NAMALWA (cell line): ENCODE results near the gene ELP1.

Experiments used
- DNase-seq: peaks from one replicate; pipeline ENCODE4 v3.0.0-alpha.2; 2015; ENCODE audit warnings: low spot score

The ELP1 gene

DNA sequence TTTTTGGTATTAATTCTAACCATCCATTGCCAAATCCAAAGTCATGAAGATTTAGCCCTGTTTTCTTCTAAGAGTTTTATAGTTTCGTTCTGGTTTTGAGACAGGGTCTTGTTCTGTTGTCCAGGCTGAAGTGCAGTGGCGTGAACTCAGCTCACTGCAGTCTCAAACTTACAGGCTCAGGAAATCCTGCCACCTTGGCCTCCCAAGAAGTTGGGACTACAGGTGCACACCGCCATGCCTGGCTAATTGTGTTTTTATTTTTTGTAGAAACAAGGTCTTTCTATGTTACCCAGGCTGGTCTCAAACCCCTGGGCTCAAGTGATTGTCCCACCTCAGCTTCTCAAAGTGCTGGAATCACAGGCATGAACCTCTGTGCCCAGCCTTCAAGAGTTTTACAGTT, 50.8 kb downstream of the ELP1 start:
- DNase-seq, result no peak

DNA sequence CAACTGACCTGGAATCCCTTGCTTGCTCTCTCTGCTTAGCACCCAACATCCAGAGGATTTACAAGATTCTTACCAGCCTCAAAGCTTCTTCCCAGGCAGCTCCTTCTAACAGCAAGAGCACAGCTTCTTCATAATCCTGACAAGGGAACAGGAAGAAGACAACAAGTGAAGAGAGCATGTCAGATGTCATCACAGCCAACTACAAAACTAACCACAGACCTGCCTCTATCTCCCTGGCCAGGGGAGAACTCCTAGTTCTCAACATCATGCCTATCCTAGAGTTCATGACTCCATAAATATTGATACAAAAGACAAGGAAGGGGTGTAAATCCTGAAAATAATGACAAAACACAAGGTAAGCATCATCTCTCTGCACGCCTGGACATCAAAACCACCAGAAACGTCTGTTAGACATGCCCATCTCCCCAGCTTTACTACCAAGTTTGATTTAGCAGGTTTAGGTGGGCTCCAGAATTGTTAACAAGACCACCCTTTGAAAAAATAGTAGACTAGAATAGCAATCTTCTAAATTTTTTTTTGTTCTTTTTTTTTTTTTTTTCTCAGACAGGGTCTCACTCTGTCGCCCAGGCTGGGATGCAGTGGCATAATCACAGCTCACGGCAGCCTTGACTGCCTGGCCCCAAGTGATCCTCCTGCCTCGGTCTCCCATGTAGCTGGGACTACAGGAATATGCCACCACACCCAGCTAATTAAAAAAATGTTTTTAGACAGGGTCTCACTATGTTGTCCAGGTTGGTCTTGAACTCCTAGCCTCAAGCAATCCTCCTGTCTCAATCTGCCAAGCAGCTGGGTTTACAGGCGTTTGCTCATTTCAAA, 51.7 kb downstream of the ELP1 start:
- no peak for DNase-seq

DNA sequence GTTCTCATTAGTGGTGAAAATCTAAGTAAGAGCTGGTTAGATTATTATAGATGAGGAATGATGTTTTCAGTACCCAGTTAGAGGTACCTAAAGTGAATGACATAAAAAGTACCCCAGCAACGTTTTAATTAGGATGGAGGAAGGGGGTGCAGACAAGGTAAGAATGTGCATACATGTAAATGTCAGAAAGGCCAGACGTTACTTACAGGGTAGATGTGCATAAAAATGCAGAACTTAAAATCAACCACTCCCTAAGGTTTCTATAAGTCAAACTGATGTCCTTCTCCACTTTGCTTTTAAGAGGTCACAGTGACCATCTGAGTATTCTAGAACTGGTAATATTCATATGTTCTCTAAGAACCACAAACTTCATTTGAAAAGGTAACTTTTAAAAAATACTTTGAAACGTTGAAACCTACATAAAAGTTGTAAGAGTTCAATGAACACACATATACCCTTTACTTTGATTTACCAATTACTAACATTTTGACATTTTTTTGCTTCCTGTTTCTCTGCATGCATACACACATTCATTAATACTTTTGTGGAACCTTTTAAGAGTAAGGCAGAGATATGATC, 53.1 kb downstream of the ELP1 start:
- no peak for DNase-seq

DNA sequence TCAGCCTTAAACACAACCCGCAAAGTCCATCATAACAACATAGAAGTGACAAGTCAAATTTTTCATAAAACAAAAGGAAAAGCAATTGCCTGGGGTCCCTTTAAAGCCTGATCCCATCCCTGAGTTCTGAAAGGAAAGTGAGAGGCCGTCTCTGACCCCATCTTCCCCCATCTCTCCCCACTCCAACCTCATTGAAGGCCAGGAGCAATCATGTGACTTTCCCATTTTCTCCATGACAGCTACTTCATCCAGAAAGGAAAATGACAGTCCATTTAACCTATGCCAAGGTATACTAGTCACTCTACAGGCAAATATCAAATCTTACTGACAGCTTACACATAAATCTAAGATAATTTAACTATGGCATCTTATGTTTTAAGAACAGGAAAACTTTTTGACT, 56.4 kb downstream of the ELP1 start:
- DNase-seq, result no peak

DNA sequence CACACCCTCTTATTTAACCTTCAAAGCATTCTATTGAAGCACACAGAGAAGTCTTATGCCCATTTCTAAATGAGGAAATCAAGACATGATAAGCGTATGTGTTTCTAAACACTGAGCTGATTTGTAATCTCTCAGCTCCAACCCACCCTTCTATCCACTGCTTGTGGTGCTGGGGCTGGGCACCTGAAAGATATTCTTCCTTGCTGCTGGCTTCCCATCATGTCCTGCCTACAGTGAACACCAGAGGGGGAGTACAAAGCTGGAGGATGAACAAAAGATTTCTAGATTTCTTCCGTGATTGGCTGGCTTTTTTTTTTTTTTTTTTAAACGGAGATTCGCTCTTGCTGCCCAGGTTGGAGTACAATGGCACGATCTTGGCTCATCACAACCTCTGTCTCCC, 57.5 kb downstream of the ELP1 start:
- no peak for DNase-seq

DNA sequence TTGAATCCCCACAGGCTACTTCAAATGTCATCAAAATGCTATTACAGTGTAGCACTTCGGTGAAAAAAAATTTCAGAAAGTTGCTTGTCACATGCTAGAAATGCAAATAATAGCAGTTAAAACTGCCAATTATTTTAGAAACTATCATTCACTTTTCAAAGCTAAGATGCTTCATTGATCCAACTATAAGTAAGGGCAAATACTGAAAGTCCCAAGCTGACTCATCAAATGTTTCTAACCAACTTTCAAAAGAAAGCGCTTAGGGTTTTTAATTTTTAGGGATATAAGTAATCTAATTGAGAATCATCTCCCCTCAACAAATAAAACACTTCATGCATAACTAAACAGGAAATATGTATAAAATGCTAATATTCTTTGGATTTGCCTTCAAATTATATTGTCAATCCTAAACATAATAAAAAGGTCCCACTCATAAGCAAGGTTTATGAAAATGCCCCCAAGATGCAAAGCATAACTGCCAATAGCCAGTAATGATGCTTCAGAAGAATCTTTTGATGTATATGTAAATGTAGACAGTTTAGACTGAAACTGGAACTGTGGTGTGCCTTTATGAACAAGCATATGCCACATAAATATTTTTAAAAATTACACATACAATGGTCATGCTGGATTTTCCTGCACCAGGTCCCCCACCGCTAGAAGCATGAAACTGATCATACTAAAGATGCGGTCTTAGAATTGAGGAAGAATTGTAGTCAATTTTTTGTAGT, 59.7 kb downstream of the ELP1 start:
- no peak for DNase-seq

DNA sequence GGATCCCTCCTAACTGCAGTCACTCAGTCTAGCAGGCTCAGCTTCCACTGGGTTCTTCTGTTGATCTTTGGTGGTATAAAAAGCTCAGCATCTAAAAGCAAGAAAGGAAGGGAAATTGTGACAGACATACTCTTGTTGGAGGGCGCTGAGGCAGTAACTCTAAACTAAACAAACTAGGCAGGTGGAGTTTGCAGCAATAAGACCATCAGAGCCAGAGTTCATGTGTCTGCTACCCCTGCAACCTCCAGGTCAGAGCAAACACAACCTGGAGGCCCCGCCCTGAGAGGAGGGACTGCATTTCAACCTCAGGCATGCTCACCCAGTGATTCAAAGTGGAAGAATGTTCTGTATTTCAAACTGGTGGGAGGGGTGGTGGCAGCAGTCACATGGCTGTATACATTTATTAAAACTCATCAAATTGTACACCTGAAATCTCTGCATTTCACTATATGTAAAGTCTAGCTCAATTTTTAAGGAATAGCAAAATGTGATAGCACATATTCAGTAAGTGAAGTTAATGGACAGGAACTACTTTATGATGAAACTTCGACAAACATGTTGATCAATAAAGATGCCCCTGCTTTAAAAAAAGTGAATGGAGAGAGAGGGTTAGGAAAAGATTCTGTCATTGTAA, 64.7 kb downstream of the ELP1 start:
- DNase-seq, result no peak

DNA sequence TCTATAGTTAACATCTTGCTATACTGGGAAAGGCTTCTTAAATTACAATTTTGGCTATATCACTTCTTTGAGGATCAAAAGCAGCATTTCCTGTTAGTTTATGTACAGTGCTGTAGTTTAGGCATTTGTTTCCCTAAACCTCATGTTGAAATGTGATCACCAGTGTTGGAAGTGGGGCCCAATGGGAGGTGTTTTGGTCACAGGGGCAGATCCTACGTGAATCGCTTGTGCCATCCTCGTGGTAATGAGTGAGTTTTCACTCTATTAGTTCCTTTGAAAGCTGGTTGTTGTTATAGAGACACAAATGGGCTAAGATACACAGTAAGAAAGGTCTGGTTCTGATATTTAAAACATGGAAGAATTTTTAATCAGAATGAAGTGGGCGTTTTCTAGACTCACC, 66.1 kb downstream of the ELP1 start:
- no peak for DNase-seq

DNA sequence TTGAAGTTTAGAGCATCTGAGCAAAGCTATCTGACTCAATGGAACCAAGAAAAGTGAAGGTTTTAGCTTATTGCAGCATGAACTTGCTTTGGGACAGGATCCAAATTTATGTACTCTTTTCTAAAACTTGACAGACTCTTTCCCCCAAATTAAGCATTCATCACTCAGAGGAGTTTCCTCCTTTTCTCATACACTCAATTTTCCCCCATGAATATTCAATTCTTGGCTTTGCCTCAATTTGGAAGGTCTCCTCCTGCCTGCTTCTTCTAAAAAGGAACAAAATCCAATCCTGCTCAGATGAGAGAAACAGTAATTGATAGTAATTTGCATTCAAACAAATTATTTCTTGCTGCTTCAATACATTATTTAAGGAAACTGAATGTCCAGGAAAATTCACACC, 66.8 kb downstream of the ELP1 start:
- DNase-seq, result no peak

DNA sequence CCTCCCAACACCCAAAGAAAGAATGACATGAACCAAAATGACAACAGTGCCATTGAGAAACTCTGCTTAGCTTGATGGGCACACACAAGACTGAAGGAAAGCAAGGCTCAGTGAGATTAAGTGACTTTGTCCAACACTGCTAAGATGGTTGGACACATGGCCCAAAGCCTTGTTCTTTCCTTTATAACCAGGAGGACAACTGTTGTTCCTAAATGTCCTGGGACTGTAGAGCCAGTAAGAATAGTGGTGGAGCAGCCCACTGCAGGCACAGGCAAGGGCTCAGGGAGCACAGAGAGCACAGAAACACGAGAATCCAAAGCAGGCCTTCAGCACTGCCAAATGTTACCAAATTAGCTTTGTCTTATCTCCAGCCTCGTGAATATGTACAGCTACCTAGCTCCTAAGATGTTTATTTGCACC, 67.9 kb downstream of the ELP1 start:
- DNase-seq, result no peak

DNA sequence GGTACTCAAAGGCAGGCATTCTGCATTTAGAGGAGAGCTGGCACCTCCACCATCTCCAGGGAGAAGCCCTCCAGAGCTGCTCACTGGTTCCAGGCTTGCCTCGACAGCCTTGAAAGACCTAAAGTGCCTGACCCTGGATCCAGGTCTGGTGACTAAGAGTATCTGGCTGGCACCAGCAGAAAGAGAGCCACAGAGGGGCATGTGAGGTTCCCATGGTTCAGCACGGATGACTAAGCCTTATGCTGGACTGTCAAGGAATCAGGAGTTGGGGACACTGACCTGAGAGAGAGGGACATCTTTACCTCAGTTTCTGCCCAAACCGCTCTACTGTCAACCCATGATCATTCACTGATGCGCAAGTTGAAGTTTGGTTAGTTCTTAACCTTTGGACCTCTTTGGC, 68.9 kb downstream of the ELP1 start:
- no peak for DNase-seq

DNA sequence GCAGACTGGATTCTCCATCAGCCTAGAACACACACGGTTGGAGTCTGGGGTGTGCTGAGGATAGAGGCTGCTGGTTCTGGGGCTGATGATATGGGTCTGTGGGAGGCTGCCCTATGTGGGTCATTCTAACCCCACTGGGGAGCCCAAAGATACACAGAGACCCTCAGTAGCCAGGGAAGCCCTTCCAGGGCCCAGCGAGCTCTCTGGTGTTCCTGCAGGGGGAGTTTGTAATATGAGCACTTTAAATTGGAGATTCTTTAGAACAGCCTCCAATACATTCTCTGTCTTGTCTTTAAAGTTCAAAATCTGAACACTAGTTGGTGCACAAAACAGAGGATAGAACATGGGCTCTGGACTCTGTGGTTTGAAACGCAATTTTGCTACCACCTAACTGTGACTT, 69.5 kb downstream of the ELP1 start:
- no peak for DNase-seq

DNA sequence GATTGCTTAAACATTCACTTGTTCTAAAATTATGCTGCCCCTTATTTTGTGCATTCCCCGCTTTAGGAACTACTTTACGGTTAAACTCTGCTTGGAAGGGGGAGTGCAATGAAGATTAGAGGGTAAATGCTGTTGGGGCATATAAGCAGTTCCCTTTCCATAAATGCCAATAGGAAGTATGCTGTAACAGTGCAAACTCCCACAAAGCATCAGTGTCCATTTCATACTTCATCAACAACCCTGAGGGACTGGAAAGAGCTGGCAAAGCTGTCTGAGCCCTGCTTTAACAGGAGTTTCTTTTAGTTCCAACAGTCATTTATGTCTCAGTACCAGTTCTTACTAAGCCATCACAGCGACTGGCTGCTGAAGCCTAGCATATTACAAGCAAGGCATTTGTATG, 70.0 kb downstream of the ELP1 start:
- DNase-seq, result no peak

DNA sequence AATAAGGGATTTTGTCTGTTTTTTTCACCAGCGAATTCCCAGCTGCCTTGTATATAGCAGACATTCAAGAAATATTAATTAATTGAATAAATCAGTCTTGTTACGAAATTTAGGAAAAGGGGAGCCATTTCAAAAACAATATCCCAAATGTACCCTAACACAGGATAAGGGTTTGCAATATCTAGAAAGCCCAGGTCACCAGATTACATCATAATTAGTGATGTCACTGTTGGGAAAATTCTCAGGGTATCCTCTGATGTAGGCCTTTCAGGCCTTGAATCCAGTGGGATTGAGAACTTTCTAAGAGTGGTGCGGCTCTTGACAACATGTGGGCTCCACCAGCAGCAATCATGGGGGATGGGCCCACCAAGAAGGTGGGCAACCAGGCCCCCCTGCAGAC, 71.9 kb downstream of the ELP1 start, which contains the start of gene ACTL7A:
ACTL7A (plus strand) TSS at position 270 of the 400 bp plus-strand sequence; CDS start at position 327, 57 bp downstream.
- DNase-seq, result no peak

DNA sequence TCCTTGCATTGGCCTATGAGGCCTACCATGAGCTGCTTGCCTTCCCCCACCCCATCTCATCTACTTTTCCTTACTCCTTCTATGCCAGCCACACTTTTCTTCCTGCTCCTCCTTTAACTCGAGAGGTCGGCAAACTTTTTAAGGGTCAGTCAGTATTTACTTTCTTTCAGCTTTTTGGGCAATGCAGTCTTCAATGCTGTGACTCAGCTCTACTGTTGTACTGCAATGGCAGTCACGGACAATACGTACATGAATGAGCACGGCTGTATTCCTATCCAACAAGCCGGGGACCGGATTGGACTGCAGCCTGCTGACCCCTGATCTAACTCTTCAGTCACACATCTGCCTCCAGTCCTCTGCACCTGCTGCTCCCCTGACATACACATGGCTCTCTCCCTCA, 72.5 kb downstream of the ELP1 start:
- DNase-seq, result no peak

DNA sequence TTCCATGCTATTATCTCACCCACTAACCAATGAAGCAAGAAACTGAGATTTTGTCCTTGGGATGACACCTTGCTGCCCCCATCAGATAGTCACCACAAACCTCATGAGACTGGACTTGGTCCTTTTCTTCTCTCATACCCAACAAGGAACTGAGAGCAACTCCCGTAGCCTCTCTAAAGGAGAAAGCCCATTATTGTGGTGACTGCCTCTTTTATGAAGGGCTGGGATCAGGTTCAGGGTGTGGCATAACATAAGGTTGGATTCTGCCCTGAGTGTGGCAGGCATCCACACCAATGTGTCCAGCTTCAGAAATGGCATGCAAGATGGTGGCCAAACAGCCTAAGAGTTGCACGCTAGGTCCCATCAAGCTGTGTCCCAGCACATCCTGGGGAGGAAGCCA, 73.2 kb downstream of the ELP1 start:
- no peak for DNase-seq

DNA sequence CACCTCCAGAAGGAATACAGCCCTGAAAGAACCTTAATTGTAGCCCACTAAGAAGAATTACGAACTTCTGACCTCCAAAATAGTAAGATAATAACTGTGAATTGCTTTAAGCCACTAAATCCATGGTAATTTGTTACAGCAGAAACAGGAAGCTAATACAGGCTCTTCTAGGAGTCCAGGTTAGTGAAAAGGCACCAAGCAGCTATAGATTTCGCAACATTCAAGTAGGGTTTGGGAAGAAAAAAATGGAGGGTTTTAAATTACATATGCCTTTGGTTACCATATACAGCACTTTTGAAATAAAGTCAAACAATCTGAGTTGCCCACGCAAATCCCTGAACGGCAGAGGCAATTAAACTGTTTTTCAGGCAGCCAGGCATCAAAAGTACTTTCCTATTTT, 73.6 kb downstream of the ELP1 start:
- DNase-seq, result no peak

DNA sequence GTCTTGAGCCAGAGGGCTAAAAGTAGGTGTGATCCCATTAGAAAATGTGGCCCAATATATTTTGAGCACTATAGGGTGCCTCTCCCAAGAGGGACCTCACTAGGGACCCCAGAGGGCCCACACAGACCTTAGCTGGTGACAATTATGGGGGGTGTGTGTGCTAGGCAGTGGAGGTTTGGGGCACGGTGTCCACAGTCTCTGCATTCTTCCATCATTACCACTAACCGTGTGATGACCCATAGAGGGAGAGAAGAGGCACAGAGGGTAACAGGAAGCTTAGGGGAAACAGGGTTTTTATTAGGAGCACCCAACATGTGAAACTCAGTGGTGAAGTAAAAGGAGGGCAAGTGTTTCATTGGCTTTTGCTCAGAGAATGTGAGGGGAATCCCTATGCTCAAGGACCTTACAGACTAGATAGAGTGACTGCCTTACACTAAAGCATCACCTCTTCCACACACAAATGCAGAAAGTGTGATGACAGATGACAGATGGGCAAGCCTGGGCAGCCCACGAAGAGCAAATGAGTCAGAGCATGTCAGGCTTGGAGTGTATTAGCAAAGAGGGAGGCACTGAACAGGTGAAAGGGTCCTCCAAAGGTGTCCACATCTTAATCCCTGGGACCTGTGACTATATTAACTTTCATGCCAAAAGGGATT, 74.3 kb downstream of the ELP1 start:
- DNase-seq, result no peak

DNA sequence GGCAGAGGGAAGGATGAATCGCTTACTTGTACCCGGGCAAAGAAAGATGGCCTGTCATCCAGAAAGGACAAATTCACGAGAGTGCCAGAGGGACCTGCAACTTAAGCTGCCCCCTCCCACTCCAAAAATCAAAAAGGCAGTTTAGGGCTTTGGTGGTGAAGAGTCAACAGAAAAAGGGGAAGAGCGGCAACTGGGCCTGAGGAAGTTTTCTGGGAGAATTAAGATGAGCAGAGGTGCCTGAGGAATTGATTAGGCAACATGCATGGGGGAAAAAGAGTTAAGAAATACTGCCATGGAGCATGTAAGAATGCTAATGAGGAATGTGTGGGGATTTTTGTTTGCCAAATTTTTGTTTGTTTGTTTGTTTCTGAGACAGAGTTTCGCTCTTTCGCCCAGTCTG, 76.4 kb downstream of the ELP1 start:
- DNase-seq, result no peak

DNA sequence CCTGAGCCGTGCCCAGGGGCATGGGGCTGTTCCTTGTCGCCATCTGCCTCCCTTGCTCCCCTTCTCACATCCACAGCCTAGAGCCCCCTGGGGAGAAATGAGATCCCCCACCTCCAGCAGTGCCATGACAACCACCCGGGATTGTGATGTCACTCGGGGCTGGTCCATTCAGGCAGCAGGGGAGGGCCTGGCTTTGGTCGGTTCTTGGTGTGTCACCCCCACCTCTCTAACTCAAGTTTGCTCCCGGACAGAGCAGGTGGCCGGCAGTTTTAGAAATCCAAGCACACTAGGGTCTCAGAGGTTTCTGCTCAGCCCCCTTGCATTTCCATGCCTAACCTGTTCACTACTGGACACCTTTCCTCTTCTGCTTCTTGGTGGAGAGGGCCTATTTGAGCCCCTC, 78.0 kb downstream of the ELP1 start, which contains the start of gene ACTL7B:
ACTL7B (minus strand) TSS at position 99 of the 400 bp plus-strand sequence; CDS start at position 43, 56 bp downstream.
- no peak for DNase-seq

DNA sequence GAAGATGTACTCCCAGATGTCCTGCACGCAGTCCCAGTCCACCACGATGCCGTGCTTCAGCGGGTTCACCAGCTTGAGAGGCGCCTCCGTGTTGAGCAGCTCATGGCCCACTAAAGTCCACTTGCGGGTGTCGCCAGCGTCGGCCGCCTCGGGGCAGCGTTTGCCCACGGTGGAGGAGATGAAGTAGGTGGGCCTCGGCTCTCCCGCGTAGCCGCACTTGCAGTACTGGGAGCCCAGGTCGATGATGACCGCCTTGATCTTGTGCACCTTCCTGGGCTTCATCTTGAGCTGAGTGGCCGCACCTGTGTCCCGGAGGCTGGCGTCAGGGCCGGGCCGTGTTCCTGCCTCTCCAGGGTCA, 78.4 kb downstream of the ELP1 start:
- DNase-seq, result no peak
